Astrocyte (in vitro differentiated cells and primary cell): ENCODE measurements around the gene SH3BP2. TPM values are rescaled to one million over a fixed set of nuclear protein-coding genes. Genes with fewer than 3 reads are reported as not detected.

Experiments
- DNase-seq: peaks from one replicate; pipeline ENCODE4 v3.0.0-alpha.2; 2010; ENCODE audit warnings: low read depth
- FAIRE-seq: peaks from 2 replicates; lab custom pipeline; 2011; peaks lifted over from hg19 to GRCh38; lab: Jason Lieb, UNC
- H2AFZ ChIP-seq: 2 replicates; pipeline ENCODE4 v1.6.0; 2012; ENCODE audit warnings: low read depth, low read length, inconsistent platforms
- H3K27ac ChIP-seq: 2 replicates; pipeline ENCODE4 v1.5.1; 2011; ENCODE audit warnings: low read depth, low read length, inconsistent platforms
- H3K27me3 ChIP-seq: 2 replicates; pipeline ENCODE4 v1.6.0; 2011; ENCODE audit warnings: low read length, inconsistent platforms; ENCODE audit not compliant: insufficient read depth
- H3K36me3 ChIP-seq: 2 replicates; pipeline ENCODE4 v1.5.1; 2011; ENCODE audit warnings: low read length, inconsistent platforms; ENCODE audit not compliant: insufficient read depth
- H3K4me1 ChIP-seq: 2 replicates; pipeline ENCODE4 v1.5.1; 2011; ENCODE audit warnings: low read length, inconsistent platforms; ENCODE audit not compliant: insufficient read depth
- H3K4me2 ChIP-seq: 2 replicates; pipeline ENCODE4 v1.6.0; 2012; ENCODE audit warnings: low read length, inconsistent platforms
- H3K4me3 ChIP-seq: 2 replicates; pipeline ENCODE4 v1.5.1; 2011; ENCODE audit warnings: low read depth, mild to moderate bottlenecking, low read length, inconsistent platforms; ENCODE audit not compliant: insufficient read depth
- H3K79me2 ChIP-seq: 2 replicates; pipeline ENCODE4 v1.6.0; 2012; ENCODE audit warnings: mild to moderate bottlenecking, low read length, inconsistent platforms; ENCODE audit not compliant: insufficient read depth
- H3K9ac ChIP-seq: 2 replicates; pipeline ENCODE4 v1.6.0; 2012; ENCODE audit warnings: mild to moderate bottlenecking, low read length, inconsistent platforms
- H3K9me3 ChIP-seq: 2 replicates; pipeline ENCODE4 v1.5.1; 2012; ENCODE audit warnings: low read depth, mild to moderate bottlenecking, low read length, inconsistent platforms; ENCODE audit not compliant: insufficient read depth
- H4K20me1 ChIP-seq: 2 replicates; pipeline ENCODE4 v1.6.0; 2012; ENCODE audit warnings: low read length, inconsistent platforms; ENCODE audit not compliant: insufficient read depth
- H3K27ac Mint-ChIP-seq: one replicate; pipeline ENCODE4 v1.8.0; 2021; ENCODE audit warnings: mild to moderate bottlenecking, mixed read lengths; ENCODE audit not compliant: unreplicated experiment
- H3K27me3 Mint-ChIP-seq: one replicate; pipeline ENCODE4 v1.8.0; 2021; ENCODE audit warnings: low read depth, mixed read lengths; ENCODE audit not compliant: unreplicated experiment
- H3K36me3 Mint-ChIP-seq: one replicate; pipeline ENCODE4 v1.8.0; 2021; ENCODE audit warnings: low read depth, mixed read lengths; ENCODE audit not compliant: unreplicated experiment
- H3K4me1 Mint-ChIP-seq: one replicate; pipeline ENCODE4 v1.8.0; 2021; ENCODE audit warnings: low read depth, mixed read lengths; ENCODE audit not compliant: unreplicated experiment
- H3K4me3 Mint-ChIP-seq: one replicate; pipeline ENCODE4 v1.8.0; 2021; ENCODE audit warnings: mild to moderate bottlenecking, moderate library complexity, mixed read lengths; ENCODE audit not compliant: unreplicated experiment
- H3K9me3 Mint-ChIP-seq: one replicate; pipeline ENCODE4 v1.8.0; 2021; ENCODE audit warnings: mild to moderate bottlenecking, mixed read lengths; ENCODE audit not compliant: unreplicated experiment
- EZH2 ChIP-seq: IDR thresholded peaks from 2 replicates; pipeline ENCODE4 v1.6.1; 2012; ENCODE audit warnings: mild to moderate bottlenecking, low read length, inconsistent platforms; ENCODE audit not compliant: insufficient read depth
- total RNA-seq: library from RNA; stranded (reverse); gene quantifications from 2 replicates; pipeline ENCODE4 v1.2.1, GENCODE V29; 2021
- TF ChIP-seq, protein P1 (sequence below): IDR thresholded peaks from 2 replicates; pipeline ENCODE4 v1.5.1; 2011; ENCODE audit warnings: low read depth, mild to moderate bottlenecking, inconsistent platforms, low read length, moderate library complexity; ENCODE audit not compliant: insufficient read depth

The SH3BP2 gene
- total RNA-seq, 1 donor from 2014 or later: 33.7 TPM

GRCh38 chr4:2788532-2789103 is 4.3 kb upstream of the SH3BP2 start:
- Histone ChIP-seq H3K27ac (no peak overlapping the region), H2AFZ (no peak overlapping the region)

GRCh38 chr4:2789351-2789750 is 3.5 kb upstream of the SH3BP2 start:
- Histone ChIP-seq H3K4me1 (peaks cover 8% of the 10 kb centered on the region), H3K4me2 (no peak overlapping the region), H2AFZ (no peak overlapping the region), H3K79me2 (peaks cover 7% of the 10 kb centered on the region), H4K20me1 (no peaks in the 10 kb centered on the region), H3K27ac (no peak overlapping the region), H3K4me3 (no peak overlapping the region), H3K36me3 (no peaks in the 10 kb centered on the region), H3K9ac (no peak overlapping the region), H3K27me3 (no peaks in the 10 kb centered on the region), H3K9me3 (no peaks in the 10 kb centered on the region)
- TF ChIP-seq EZH2: no peak
- TF ChIP-seq, protein P1, sequence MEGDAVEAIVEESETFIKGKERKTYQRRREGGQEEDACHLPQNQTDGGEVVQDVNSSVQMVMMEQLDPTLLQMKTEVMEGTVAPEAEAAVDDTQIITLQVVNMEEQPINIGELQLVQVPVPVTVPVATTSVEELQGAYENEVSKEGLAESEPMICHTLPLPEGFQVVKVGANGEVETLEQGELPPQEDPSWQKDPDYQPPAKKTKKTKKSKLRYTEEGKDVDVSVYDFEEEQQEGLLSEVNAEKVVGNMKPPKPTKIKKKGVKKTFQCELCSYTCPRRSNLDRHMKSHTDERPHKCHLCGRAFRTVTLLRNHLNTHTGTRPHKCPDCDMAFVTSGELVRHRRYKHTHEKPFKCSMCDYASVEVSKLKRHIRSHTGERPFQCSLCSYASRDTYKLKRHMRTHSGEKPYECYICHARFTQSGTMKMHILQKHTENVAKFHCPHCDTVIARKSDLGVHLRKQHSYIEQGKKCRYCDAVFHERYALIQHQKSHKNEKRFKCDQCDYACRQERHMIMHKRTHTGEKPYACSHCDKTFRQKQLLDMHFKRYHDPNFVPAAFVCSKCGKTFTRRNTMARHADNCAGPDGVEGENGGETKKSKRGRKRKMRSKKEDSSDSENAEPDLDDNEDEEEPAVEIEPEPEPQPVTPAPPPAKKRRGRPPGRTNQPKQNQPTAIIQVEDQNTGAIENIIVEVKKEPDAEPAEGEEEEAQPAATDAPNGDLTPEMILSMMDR: no peak
- H3K9me3 Mint-ChIP-seq: no peaks in the 10 kb centered on the region
- no peak overlapping the region for H3K27ac Mint-ChIP-seq
- no peak for DNase-seq
- peaks cover 4% of the 10 kb centered on the region for H3K27me3 Mint-ChIP-seq
- H3K4me3 Mint-ChIP-seq: no peak overlapping the region
- H3K4me1 Mint-ChIP-seq: no peaks in the 10 kb centered on the region
- no peak for FAIRE-seq
- peaks cover 6% of the 10 kb centered on the region for H3K36me3 Mint-ChIP-seq

More at GRCh38 chr4:2788532-2789103, 4.3 kb upstream of the SH3BP2 start:
- TF ChIP-seq EZH2: no peak
- TF ChIP-seq, protein P1: no peak
- Histone ChIP-seq H4K20me1 (no peaks in the 10 kb centered on the region), H3K79me2 (peaks cover under 1% of the 10 kb centered on the region), H3K9ac (no peak overlapping the region), H3K27me3 (peaks cover 3% of the 10 kb centered on the region), H3K9me3 (no peaks in the 10 kb centered on the region), H3K36me3 (no peaks in the 10 kb centered on the region), H3K4me1 (peaks cover under 1% of the 10 kb centered on the region), H3K4me3 (no peak overlapping the region), H3K4me2 (no peak overlapping the region)
- FAIRE-seq: no peak
- H3K27ac Mint-ChIP-seq: no peak overlapping the region
- H3K9me3 Mint-ChIP-seq: peaks cover 3% of the 10 kb centered on the region
- peaks cover 7% of the 10 kb centered on the region for H3K27me3 Mint-ChIP-seq
- no peak overlapping the region for H3K4me3 Mint-ChIP-seq
- H3K36me3 Mint-ChIP-seq: peaks cover 8% of the 10 kb centered on the region
- no peaks in the 10 kb centered on the region for H3K4me1 Mint-ChIP-seq
- DNase-seq: no peak
